Skeletal muscle cell (primary cell): Measurements from ENCODE around the gene TMEFF1.

Source experiments
- DNase-seq: peaks from one replicate; pipeline ENCODE4 v3.0.0-alpha.2; 2010; ENCODE audit warnings: low read depth
- H3K4me3 ChIP-seq: 2 replicates; pipeline ENCODE4 v1.5.1; 2011; ENCODE audit warnings: low read depth, mild to moderate bottlenecking, control low read depth, low read length, moderate library complexity

Gene TMEFF1

DNA sequence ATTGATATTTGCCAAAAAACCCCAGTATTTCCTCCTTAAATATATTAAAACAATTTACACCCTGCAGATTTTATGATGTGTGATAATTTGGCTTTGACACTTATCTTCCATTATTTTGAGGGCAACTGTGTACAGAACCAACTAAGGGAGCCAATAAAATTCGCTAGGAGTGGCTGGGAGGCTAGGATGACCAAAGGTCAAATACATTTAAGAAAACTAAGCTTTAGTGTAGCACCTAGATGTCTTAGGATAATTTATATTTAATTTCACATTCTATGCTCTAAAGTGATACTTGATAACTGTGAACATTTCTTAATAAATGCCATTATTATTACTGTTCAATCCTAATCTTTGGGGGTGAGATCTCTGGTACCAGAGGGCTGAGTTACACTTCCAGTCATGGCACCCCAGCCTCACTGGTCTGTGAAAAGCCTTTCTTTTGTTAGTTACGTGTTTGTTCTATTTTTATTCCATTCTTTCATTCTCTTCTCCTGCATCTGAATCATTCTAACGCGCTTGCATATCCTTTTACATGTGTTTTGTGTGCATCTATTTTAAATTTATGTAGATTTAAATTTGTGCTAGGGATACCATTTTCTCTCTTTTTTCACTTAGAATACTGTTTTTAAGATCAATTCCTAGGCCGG, 26.9 kb upstream of the TMEFF1 start:
- no peak overlapping the region for H3K4me3 ChIP-seq

DNA sequence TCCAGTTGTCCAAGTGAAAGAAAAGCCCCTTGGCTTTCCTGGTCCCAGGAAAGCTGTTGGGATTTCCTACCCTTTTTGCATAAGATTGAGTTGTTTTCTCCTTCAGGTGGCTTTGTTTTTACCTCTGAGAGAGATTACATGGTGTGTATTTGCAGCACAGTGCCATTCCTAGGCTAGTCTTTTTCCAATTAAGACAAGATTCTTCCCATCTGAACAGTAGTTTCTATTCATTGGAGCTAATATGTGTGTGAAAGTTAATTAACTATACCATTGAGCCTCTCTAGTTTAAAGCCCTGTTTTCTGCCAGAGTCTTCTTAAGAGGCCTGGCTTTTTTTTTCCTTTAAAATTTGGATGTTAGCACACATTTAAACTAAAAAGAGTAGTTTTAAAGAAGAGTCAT, 25.9 kb upstream of the TMEFF1 start:
- DNase-seq = no peak
- no peak overlapping the region for H3K4me3 ChIP-seq

More for the DNA sequence above, 26.9 kb upstream of the TMEFF1 start:
- no peak for DNase-seq

DNA sequence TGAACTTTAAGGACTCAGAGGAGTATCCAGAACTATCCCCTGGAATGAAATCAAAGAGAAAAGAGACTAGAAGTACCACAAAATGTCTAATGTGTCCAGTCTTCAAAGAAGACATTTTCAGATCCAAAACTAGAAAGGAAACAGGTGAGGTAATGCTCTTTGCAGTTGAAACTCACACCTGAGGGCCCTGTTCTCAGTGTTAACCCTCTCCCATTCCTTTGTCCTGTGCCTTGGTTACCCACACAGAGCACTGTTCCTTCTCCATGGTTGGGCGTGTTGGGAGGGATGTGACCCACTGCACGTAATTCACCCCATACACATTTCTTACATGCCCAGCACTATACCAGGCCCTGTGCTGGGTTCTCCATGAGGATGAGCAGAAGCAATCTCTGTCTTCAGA, 24.7 kb upstream of the TMEFF1 start:
- no peak overlapping the region for H3K4me3 ChIP-seq
- no peak for DNase-seq

DNA sequence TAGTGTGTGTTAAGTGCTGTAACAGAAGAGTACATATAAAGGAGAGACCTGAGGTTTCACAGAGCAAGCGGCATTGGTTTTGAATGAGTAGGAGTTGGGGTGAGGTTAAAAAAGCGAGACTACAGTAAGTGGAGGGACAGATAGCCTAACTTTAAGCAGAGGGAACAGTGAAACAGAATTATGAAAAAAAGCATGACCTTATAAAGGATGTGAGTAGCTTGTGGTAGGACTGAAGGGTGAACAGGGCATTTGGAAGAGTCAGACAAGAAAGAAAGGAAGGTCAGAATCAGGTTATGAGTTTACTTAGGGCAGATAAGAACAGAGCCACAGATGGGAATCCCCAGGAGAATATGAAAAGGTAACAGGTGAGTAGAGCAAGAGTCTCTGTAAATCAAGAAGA, 23.5 kb upstream of the TMEFF1 start:
- DNase-seq = no peak
- H3K4me3 ChIP-seq = no peak overlapping the region

DNA sequence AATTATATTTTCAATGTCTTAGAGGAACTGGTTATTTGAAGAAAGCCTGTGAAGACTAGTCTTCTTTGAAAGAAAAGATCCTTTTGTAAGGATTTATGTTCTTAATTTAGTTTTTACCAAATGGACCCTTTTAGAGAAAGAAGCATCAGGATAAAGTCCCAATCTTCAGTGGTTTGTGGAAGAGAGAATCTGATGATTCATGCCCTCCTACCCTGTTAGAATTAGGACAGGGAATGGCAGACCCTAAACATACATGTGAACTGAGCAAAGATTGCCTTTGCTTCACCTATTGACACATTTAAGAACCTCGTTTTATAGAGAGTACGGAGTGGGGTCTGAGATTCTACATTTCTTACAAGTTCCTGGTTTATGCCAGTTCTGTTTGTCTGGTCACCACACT, 20.1 kb upstream of the TMEFF1 start:
- H3K4me3 ChIP-seq = no peak overlapping the region
- DNase-seq = no peak

DNA sequence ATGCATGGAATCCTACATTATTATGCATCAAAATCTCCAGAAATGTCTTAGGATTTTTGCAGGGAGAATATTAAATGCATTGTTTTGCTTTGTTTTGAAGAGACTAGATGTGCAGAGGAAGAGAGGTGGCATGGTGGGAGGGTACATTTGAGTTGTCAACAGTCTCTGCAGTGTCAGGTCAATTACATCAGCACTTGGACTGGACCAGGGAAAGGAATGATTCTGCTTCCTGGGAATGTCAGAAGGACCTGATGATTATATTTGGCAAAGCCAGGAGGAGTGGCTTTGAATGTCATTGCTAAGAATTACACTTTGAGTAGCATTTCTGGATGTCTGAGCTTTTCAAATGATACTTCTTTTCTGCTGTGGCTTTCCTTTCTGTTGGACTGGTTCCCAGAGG, 17.5 kb upstream of the TMEFF1 start:
- DNase-seq = peak; percentile 31
- no peak overlapping the region for H3K4me3 ChIP-seq

DNA sequence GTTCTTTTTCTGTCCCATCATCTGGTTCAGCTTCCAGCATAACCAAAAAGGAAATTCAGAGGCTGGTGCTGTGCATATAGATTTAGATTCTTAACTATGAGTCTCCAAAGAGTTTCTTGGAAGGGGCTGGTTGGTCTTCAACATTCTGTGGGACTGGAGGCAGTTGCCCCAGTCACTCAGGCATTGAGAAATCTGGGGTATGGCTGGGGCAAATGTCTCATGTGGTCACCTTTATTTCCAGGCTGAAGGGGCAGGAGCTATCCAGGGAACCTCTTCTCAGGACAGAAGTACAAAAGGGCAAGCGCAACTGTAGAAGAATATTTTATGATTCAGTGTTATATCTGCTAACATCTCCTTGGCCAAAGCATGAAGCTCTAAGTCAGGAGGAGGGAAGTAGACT, 15.4 kb upstream of the TMEFF1 start:
- no peak for DNase-seq
- H3K4me3 ChIP-seq = no peak overlapping the region

DNA sequence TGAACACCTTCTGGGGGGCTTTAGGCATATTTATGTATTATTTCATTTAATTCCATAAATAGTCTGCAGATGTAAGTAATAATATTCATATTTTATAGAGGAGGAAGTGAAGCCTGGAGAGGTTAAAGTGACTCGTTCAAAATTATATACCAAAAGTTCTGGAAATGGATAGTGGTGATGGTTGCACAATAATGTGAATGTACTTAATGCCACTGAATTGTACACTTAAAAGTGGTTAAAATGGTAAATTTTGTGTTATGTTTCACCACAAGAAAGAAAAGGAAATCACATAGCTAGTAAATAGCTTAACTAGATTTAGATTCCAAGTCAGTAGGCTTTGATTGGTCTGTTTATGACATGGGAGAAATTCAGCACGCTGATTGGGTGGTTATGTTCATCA, 13.0 kb upstream of the TMEFF1 start:
- no peak for DNase-seq
- no peak overlapping the region for H3K4me3 ChIP-seq

DNA sequence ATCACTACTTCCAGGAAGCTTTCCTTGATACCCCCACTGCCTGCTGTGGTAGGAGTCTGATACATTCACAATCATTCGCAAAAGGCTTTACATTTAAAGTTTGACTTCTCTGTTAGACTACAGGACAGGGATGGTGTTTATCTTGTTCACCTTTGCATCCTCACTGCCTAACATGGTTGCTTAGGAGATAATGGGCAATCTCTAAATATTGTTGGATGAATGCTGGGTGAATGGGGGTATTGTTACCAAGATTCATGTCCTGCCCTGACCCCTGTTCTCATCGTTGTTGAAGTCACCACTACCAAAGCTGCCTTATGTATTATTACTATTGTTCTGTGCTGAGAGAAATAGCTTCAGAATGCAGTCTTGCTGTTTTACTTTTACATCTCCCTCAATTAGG, 7.7 kb upstream of the TMEFF1 start:
- H3K4me3 ChIP-seq = no peak overlapping the region
- no peak for DNase-seq

DNA sequence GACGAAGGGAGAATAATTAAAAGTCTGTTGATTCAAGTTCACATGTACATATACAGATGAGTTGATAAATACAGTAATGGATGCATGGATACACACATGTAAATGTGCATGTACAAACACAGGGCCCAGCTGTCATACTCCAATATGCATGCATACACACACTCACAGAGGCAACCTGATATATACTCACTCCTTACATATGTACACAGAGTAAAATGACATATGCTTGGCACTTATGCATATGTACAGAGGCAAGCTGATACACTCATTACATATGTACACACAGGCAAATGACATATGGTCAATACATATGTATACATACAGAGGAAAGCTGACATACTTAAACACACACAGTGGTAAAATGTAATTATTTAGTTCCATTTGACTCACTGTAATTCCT, 7.2 kb upstream of the TMEFF1 start:
- no peak for DNase-seq
- no peak overlapping the region for H3K4me3 ChIP-seq

DNA sequence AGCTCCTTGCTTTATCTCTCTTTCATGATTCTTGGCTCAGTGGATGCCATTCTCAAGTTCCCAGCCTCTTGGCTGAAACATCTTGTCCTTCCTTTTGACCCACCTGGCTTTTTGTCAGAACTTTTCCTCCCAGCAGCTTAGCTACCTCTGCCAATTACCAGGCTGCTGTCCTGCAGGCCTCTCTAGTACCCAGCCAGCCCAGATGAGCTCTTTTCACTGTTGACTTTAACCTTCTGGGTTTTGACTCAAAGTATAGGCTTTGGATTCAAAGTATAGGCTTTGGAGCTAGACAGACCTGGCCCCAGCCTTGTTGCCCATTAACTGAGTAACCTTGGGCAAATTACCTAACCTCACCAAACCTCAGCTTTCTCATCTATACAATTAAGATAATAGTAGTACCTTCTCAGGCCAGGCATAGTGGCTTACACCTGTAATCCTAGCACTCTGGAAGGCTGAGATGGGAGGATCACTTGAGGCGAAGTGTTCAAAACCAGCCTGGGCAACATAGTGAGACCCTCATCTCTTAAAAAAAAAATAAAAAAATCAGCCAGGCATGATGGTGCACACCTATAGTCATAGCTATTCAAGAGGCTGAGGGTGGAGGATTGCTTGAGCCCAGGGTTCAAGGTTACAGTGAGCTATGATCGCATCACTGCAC, 6.6 kb upstream of the TMEFF1 start:
- DNase-seq = no peak
- H3K4me3 ChIP-seq = no peak overlapping the region

DNA sequence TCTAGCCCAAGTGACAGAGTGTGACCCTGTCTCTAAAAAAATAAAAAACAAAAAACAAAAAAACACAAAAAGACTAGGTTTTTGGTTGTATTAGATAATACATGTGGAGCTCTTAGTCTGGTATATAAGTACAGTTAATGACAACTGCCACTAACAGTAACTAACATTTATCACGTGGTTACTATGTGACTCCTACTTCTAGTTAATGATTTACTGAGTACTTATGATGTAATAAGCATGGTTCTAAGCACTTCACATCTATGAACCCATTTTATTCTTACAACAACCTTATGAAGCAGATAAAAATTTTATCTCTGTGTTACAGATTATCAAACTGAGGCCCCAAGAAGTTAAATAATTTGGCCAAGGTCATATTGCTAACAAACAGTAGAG, 6.1 kb upstream of the TMEFF1 start:
- no peak overlapping the region for H3K4me3 ChIP-seq
- DNase-seq = no peak

DNA sequence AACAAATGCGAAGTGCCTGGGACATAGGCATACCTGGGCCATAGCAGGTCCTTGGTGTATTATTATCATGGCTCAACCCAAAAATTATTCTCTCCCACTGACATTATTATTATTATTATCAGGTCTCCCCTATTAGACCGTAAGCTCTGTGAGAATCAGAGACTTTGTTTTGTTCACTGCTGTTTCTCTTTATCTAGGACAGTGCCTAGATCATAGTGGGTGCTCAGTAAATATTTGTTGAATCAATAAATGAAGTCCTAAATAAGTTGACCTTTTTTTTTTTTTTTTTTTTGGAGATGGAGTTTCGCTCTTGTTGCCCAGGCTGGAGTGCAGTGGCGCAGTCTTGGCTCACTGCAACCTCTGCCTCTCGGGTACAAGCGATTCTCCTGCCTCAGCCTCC, 4.9 kb upstream of the TMEFF1 start:
- no peak overlapping the region for H3K4me3 ChIP-seq
- no peak for DNase-seq

DNA sequence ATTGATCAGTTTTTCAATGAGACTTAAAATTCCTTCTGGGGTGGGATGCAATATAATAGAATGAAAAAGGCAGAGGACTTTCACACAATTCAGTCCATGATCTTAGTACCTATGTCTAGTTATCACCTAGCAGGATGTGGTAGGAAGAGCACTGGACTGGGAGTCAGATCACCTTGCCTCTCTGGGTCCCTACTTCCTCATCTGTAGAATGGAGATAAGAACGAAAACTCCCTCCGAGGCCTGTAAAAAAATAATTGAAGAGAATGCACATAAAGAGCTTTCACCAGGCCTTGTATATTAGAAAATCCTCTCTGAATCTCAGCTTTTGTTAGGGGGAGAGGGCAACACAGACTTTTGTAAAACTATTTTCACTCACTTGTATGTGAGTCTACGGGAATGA, 681 bp upstream of the TMEFF1 start:
- H3K4me3 ChIP-seq = no peak overlapping the region
- no peak for DNase-seq

DNA sequence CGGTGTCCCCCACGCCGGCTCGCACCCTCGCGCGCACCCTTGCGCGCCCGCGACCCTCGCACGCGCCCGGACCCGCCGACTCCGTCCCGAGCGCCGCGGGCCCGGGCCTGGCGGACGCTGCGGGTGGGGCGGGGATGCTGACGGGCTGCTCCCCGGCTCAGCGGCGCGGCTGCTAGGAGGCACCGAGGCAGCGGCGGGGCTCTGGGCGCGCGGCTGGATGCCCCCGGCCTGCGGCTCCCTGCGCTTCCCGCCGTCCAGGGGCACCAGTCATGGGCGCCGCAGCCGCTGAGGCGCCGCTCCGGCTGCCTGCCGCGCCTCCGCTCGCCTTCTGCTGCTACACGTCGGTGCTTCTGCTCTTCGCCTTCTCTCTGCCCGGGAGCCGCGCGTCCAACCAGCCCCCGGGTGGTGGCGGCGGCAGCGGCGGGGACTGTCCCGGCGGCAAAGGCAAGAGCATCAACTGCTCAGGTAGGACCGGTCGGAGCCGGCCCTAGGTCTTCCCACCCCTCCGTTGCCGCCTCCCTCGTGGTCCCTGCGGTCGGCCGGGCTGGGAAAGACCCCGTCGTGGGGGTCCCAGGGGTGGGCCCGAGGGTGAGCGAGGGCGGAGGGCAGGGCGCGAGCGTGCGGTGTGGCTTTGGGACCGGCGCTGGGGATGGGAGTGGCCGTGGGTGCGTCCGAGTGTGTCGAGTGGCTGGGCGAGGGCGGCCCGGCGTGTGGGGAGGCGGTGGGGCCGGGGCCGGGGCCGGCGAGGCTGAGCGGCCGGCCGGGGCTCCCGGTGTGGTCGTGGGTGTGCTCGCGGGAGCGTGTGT, 530 bp downstream of the TMEFF1 start:
- DNase-seq = no peak
- peak overlapping the region; percentile 70 for H3K4me3 ChIP-seq

DNA sequence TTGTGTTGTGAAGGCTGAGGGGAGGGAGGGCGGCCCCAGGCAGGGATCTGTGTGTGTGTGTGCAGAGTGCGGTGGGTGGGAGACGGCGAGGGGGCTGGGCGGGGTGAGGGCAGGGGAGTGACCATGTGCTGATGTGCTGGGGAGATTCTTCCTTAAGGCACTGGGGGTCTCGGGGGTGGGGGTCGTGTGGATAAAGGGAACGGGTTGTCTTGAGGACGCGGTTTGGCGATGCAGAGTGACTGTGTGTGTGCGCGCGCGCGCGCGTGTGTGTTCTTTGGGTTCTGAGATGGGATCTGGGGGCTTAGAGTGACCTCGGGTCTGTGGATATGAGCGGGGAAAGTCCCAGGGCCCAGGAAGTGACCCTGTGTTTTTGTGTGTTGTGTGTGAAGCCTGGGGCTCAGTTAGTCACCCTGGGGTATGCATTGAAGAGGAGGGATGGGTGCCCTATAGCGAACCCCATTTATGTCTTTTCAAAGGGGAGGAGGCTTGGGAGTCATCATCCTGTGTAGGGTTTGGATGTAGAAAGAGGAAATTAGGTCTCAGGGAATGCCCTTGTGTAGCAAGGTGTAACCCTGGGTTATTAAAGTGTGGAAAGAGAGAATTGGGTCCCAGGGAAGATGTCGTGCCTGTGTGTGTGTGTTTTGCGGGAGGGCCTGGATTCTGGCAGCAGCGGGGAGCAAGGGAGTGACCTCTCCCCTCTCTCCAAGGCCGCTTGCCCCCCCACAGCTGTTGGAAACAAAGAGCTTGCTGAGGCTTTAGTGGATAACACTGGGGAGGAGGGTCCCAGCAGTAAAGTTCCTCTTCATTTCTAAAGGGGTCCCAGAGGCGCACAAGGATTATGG, 1.4 kb downstream of the TMEFF1 start:
- H3K4me3 ChIP-seq = peak overlapping the region; percentile 70
- no peak for DNase-seq

DNA sequence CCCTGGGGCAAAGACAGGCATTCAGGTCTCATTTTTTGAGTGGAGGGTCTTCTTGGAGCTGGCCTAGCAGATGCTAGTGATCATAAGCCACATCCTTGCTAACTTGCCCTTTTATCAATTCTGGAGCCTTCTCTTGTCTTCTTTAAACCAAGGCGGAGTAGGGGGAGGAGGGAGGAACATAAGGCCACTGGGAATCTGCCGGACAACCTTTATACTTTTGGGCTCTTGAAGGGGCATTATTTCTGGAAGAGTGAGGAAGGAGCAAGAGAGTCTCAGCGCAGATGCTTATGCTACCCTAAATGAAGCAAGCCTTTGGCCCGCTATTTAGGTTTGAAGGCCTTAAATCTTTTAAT, 2.0 kb downstream of the TMEFF1 start:
- H3K4me3 ChIP-seq = no peak overlapping the region
- DNase-seq = no peak

DNA sequence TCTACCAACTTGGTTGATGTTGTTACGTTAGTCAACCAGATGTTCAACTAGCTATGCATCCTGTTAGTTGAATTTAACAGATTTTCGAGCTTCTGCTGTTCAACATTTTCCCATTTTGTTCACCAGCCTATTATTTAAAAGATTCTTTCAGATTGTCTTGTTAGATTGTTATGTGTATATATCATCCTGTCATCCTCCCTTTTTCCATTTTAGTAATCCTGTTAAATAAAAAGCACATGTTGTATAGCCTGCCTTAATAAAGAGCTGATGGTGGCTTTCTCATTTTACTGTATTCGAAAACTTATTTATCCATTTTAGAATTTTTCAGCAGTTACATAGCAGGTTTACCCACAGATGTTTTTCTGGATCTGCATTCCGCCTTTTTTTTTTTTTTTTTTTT, 4.3 kb downstream of the TMEFF1 start:
- H3K4me3 ChIP-seq = no peak overlapping the region
- DNase-seq = no peak

DNA sequence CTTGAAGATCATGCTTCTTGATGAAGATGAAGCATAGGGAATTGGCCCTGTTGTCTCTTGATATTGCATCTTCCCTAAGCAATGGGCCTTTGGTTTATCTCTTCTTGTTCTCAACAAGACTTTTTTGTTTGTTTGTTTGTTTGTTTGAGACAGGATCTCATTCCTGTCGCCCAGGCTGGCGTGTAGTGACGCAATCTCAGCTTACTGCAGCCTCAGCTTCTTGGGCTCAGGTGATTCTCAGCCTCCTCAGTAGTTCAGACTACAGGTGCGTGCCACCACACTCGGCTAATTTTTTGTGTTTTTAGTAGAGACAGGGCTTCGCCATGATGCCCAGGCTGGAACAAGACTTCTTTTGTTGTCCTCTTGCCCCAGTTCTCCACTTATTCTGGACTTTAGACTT, 5.2 kb downstream of the TMEFF1 start:
- DNase-seq = no peak
- no peak overlapping the region for H3K4me3 ChIP-seq

DNA sequence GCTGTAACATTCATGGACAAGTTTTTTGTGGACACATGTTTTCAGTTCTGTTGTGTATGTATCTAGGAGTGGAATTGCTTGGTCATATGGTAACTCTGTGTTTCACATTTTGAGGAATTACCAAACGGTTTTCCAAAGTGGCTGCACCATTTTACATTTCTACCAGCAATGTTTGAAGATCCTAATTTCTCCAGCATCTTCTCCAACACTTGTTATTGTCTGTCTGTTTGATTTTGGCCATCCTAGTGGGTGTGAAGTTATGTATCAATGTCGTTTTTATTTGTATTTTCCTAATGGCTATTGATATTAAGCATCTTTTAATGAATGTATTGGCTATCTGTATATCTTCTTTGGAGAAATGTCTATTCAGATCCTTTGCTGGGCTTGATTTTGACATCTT, 6.9 kb downstream of the TMEFF1 start:
- DNase-seq = no peak

More for the DNA sequence above, 6.9 kb downstream of the TMEFF1 start:
- no peak overlapping the region for H3K4me3 ChIP-seq
